Midbrain (tissue), 1 donor: ENCODE data around the gene GHRHR.

ENCODE experiments used
- DNase-seq: peaks from one replicate; lab custom pipeline; 2025; lab: John Stamatoyannopoulos, UW

GHRHR gene

DNA sequence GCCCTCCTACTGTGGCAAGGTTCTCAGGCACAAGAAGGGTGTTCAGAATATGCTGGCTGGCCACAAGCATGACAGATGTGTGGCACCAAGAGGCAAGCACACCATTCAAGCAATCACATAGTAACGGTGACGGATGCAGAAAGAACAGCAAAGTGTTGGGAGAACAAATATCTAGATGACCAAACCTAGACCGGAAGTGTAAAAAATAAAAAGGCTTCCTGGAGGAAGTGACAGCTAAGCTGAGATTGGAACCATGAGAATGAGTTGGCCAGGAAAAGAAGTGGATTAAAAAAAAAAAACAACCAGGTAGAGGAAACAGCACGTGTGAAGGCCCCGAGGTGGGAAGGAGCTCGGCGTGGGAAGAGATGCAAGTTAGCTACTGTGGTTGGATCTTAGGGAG lies 22.0 kb downstream of the GHRHR start:
- no peak for DNase-seq

DNA sequence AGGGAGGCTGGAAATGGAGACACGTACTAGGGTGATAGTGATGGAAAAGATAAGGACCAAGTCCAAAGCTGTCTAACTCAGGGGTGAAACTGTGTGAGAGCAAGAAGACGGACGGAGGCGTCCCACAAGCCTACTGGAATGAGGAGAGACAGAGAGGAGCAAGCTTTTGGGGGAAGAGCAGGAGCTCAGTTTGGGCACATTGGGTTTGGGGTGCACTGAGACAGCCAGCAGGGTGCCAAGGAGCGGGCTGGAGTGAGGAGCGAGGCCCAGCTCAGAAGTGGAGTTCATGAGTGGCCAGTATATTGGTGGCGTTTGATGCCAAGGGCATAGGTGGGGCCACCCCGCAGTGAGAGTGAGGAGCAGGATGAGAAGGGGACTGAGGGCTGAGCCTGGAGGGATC lies 22.6 kb downstream of the GHRHR start:
- no peak for DNase-seq

DNA sequence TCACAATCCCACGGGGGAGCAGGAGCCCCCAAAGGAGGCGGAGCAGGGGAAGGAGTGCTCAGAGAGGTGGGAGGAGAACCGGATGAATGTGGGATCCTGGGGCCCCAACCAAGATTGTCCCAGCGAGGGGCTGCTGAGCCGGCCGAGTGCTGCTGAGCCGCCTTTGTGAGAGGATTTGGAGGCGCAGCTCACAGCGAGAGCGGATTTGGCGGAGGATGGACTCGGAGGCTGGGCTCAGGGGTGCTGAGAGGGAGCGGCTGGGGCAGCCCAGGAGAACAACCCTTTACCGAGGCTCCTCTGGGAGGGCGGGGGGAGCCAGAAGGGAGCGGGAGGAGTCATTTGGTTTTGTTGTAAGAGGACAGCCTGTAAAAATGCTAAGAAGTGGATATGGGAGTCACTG lies 23.0 kb downstream of the GHRHR start:
- DNase-seq, result peak; percentile 13

DNA sequence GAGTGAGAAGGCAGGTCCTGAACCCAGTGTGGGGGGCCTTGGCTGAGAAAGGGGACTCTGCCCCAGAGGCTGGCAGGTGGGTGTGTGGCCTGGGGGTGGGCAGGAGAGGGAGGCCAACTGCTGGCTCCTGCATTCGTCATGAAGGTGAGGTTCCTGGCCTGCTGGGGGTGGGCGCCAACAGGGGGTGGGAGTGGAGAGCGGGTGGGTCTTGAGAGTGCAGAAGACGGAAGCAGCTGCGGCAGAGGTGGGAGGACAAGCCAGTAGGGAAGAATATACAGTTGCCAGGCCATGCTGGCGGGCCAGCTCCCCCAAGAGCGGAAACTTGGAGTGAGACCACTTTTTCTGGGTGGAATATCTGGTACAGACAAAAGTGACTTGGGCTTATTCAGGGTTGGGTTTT lies 23.4 kb downstream of the GHRHR start:
- DNase-seq, result no peak

DNA sequence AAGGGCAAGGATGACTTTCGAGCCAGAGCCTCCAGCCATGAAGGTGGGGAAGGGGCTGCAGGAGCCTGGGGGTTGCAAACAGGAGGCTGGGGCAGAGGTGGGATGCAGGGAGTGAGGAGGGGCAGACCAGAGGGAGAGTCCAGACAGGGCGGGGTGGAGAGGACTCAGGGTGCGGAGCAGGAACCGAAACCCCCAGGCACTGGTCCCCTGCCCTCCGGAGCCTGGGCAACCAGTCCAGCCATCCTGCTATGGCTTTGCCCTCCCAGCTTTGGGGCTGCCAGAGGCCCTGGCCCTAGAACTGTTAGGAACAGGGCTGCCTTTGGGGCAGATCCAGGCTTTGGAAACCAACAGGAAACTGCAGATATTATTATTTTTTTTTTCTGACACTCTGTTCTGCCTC lies 24.2 kb downstream of the GHRHR start:
- DNase-seq, result no peak

DNA sequence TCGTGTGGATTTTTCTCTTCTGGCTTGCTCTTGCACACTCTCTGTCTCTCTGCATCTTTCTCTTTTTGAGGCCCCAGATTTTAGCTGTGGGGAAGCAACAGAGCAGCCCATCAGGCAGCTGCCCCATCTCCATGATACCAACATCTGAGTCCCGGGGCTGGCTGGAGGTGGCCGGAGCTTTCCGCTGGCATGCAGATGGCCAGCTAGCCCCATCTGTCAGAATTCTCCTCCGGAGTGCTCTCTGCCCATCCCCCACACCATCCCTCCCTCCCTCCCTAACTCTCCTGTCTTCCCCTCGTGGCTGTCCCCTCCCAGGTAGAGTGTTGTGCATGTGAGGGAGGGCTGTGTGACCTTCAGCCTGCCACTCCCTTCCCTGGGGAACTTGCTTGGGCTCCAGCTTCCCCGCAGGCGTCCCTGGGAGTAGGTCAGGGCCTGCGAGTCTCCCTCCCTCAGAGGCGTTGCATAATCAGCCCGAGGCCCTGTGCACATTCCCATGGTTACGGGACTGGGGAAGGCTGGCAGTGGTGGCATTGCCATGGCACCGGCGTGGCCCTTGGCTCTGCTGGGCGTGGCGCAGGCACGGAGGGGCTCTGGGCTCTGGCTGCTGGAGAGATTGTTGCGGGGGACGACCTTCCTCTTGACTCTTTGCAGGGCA lies 24.7 kb downstream of the GHRHR start:
- DNase-seq, result peak; percentile 69

DNA sequence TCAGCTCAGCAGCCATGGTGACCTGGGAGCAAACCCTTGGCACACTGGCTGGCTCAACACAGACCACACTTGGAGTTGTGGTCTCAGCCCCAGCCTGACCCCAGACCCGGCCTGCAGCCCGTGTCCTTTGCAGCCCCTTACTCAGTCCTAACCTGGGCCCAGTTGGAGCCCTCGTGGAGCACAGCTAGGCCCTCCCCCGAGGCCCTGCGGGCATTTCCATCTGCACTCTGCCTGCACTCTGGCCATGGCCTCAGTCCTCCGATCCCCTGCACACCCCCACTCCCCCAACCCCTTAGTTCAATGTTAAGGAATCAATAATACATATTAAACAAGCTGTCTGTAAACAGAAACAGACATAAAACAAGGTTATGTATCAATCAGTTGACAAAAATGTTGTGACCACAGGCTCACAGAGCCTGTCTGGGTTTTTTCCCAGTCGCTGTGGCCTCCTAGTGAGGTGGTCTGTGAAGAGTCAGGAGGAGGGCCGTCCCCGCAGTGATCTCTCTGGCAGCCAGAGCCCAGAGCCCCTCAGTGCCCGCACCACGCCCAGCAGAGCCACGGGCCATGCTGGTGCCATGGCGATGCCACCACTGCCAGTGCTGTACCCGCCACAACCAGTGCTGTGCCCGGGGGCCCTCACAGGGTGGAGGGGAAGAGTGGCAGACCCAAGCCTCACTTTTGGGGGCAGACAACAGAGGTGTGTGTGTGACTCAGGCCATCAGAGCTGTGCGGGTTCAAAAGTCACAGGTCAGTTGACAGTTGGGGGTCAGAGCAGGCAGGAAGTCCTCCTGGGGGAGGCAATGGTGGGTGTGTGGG lies 25.5 kb downstream of the GHRHR start:
- no peak for DNase-seq

DNA sequence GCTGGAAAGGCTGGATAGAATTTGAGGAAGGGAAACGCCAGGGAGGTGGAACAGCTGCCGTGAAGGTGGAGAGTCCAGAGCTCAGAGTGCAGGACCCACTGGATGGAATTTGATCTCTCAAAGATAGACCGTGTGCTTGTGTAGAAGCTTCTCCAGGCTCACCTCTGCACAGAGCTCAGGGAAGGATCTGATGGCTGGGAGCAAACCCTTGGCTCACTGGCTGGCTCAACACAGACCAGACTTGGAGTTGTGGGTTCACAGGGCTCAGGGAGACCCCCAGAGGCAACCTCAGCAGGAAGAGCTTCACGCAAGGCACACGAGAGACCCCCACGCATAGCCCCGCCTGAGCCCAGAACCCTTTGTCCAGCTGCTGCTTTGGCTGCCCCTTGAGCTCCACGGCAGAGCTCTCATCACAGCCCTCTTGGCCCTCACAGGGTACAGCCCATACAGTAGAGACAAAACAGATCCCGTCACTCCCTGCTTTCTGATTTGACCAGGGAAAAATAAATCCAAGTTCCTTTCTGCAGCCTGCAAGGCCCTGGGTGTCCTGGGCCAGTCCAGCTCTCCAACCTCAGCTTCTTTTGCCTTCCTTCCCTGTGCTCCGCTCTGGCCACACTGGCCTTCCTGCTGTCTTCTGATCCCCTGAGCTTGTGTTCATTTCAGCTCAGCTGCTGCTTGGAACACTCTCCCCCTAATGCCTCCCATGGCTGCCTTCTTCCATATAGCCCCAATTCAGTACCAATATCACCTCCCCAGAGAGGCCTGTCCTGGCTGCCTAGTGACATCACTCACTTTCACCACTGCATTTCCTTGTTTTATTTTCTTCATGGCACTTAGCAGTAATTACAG lies 26.3 kb downstream of the GHRHR start:
- DNase-seq, result no peak

DNA sequence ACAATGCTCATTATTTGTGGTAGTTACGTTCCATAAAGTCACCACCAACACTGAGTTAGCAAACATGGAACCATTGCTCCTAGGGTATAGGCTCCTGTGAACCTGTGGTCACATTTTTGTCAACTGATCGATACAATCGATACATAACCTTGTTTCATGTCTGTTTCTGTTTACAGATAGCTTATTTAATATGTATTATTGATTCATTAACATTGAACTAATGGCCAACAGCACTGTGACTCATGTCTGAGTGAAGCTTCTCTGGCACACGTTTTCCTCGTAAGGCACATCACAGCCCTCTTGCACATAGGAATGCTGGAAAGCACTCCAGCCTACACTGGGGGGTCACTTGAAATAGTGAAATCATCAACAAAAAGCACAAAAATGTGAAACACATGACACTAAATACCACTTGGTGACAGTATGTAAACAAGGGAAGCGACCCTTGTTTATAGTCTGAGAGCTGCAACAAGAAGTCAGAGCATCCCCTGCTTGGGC lies 27.0 kb downstream of the GHRHR start:
- DNase-seq, result no peak

DNA sequence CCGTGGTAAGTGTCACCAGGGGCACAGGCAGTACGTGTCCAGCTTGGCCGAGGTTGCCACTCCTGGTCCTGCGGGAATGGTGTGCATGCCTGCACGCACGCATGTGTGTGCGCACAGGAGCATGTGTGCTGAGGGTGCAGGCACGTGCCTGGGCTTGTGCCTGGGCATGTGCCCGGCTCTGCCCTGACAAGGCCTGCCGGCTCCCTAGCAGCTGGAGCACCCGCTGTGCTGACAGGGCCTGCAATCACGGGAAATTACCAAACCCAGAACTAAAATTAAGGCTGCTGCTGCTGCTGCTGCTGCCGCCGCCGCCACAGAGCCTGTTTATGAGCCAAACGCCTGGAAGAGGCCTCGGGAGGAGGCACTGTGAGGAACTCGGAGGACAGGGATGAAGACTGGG lies 28.7 kb downstream of the GHRHR start:
- DNase-seq, result no peak

DNA sequence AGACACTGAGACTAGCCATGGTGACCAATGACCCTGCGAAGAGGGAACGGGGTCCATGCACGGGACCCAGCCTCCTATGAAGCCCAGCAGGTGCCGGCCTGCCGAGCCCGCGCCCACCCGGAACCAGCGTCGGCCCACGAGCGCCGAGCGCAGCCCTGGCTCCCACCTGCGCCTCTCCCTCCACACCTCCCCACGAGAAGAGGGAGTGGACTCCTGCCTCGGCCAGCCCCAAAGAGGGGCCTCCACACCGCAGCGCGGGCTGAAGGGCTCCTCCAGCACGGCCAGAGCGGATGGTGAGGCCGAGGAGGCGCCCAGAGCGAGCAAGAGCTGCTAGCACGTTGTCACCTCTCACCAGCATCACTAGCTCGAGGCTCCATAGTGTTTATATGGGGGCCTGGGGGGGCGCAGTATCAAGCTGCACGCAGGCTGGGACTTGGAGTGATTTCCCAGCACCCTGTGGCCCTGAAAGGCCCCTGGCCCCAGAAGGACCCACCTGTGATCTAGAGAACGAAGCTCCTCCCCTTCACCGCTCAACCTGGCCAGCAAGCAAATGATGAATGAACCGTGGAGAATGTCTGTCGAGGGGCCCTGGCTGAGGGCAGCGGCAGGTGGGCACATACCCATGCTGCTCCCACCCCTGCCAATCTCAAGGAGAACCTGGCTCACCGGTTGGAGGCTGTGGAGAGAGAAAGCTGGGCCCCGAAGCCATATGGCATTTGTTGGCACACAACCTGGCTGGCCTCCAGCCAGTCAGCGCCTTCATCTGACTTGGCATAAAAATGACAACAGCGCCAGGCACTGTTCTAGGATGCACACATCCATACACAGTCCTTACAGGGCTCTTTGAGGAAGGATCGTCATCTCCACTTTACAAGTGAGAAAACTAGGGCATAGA lies 30.7 kb downstream of the GHRHR start:
- DNase-seq, result no peak

DNA sequence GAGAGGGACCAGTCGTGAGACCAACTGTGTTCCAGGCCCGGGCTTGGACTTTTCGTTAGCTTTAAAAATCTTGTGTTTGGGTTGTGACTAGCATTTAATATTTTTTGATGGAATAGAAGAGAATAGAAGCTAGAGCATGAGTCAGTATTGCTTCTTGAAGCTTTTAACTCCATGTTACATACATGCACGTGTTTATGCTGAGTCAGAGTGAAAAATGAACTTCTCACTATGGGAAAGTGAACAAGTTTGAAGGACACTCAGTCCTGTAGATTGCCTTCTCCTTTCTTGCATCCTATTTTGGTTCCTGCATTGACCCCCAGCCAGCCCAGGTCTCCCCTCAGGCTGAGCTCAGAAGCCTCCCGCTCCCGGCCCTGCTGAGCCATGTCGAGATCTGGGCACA lies 31.8 kb downstream of the GHRHR start:
- DNase-seq, result no peak

DNA sequence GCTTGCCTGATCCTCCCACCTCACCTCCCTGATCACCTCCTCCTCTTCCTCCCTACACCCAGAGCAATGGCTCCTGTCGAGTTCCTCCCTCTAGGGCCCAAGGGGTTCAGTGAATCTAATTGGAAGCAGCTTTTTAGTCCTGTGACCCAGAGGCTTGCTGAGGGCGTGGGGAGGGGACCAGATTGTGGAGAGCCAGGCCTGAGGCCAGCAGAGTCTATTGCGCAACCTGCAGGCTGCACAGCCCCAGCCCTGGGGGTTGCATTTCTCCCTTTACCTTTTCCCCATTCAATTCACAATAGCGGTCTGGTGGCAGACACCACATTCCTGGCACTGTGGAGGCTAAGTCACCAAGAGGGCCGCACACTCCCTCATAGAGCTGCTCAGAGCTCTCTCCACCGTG lies 32.5 kb downstream of the GHRHR start:
- no peak for DNase-seq

DNA sequence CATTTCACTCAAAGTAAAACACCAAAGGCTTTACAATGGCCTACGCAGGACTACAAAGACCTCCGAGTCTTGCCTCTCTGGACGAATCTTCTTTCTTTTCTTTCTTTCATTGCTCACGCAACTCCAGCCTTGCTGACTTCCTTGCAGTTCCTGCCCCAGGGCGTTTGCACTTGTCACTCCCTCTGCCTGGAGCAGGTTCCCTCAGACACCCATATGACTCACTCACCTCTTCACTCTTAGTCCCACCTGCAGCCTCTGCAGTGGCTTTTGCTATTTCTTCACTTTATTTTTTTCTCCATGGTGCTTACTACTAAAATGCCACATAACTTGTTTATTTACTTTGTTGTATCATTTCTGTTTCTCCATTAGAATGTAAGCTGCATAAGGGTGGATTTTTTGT lies 33.1 kb downstream of the GHRHR start:
- DNase-seq, result no peak

DNA sequence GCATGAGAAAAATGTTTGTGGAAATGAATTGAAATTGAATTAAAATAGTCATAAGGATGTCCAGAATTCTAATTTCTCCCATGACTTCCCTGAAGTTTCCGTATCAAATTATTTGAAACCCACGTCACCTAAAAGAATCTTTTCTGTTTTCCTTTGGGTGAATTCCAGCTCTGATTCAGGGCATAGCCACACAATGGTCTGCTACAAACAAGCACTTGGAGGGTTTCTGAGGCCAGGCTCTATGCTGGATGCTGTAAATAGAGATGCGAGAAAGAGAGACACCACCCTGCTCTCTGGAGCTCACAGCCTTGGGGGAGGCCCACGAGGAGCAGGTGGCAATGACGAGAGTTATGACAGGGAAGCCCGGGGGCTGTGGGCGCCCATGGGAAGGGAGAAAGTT lies 33.6 kb downstream of the GHRHR start:
- no peak for DNase-seq

DNA sequence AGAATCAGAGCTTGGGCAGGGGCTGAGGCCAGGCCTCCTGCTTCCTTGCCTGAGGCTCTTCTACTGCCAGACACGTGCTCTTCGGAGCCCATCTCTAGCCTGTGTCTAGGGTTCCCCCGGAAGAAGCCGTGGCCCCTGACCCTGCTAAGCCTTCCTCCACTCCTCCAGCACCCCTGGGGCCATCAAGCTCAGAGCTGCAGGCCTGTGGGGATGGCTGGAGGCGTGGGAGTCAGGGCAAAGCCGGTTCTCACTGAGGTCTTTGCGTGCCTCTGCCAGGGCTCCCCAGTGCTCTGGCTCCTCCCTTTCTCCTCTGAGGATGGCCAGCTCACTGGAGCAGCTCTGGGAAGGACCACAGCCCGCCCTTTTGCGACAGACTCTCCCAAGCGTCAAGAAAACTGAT lies 34.4 kb downstream of the GHRHR start:
- DNase-seq, result no peak

DNA sequence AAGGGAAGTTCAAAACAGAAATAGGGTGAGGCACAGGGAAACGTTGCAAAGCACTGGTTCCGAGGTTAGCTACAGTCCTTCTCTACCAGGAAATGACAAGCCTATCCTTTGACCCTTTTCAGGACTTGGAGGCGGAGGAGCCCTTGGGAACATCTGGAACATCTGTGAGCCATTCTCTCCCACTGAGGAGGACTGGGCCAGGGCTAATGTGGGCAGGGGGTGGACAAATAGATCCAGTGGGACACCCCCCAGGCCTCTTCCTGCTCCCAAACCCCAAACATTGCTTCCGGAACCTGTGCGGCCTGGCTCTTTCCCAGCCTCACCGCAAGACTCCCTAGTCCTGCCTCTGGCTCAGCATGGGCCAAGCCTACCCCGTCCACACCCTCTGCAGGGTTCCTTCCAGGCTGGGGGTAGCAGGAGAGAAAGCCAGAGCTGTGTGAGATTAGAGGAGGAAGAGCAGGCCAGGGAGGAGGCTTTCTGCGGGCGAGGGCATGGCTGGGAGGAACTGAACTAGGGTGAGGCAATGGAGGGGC lies 36.5 kb downstream of the GHRHR start:
- DNase-seq, result no peak

DNA sequence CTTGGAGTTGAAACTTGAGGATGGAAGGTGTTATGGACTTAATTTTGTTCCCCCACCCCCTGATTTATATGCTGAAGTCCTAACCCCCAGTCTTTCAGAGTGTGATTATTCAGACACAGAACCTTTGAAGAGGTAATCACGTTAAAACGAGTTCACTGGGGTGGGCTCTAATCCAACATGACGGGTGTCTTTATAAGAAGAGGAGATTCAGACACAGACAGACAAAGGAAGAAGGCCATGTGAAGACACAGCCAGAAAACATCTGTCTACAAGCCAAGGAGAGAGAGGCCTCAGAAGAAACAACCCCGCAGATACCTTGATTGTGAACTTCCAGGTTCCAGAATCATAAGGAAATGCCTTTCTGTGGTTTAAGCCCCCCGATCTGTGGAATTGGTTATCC lies 37.0 kb downstream of the GHRHR start:
- no peak for DNase-seq

DNA sequence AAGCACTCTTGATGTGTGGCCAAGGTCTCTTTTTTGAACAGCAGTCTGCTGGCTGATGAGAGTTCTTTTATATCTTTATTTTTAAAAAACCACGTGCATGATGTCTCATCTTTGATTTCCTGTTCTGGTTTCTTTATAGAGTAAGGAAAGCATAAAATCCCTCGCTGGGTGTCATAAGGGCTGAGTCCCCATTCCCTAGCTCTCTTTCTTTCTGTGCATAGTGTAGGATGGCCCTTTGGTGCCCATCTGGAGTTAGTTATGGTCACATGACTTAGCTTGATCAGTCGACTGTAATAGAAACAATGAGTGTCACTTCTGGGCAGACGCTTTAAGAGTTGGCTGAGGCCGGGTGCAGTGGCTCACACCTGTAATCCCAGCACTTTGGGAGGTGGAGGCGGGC lies 38.5 kb downstream of the GHRHR start:
- no peak for DNase-seq

DNA sequence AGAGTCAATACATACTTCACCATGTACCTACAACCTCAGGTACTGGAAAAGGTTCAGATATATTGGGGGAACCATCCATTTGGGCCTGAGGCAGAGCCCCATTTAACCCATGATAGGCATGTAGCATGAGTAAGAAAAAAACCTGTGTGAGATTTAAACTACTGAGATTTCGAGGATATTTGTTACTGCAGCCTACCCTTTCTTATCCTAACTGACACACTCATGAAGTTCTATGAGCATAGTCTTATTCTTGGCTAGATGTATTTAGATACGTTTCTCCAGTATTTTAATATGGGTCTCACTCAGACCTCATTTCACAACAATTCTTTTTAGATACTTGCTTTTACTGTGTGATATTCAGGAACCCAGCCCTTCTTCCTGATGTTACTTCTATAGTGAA lies 39.3 kb downstream of the GHRHR start:
- DNase-seq, result no peak

DNA sequence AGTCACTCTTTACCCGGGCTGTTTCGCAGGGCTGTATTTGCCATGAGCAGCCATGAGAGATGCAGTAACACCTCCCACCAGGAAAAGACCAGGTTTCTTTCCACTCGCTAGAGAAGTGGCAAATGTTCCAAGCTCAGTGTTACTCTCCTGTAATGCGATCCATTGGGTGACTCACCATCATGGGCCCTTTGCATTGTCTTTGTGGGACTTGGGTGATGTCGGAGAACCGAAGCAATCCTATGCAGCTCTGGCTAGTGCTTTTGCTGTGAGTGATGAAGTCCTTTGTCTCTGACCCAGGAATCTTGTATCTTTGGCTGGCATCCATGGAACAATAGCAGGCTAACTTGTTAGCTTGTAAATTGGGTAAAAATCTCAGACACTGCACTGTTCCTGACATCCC lies 40.0 kb downstream of the GHRHR start:
- no peak for DNase-seq
